ENCODE results near the gene IGF2. TPM values are rescaled to one million over a fixed set of nuclear protein-coding genes. Genes with fewer than 3 reads are reported as not detected.

The IGF2 gene
- total RNA-seq, 4 donors from 2014 or later: 8.2 to 19.8 (median 12.2) TPM

DNA sequence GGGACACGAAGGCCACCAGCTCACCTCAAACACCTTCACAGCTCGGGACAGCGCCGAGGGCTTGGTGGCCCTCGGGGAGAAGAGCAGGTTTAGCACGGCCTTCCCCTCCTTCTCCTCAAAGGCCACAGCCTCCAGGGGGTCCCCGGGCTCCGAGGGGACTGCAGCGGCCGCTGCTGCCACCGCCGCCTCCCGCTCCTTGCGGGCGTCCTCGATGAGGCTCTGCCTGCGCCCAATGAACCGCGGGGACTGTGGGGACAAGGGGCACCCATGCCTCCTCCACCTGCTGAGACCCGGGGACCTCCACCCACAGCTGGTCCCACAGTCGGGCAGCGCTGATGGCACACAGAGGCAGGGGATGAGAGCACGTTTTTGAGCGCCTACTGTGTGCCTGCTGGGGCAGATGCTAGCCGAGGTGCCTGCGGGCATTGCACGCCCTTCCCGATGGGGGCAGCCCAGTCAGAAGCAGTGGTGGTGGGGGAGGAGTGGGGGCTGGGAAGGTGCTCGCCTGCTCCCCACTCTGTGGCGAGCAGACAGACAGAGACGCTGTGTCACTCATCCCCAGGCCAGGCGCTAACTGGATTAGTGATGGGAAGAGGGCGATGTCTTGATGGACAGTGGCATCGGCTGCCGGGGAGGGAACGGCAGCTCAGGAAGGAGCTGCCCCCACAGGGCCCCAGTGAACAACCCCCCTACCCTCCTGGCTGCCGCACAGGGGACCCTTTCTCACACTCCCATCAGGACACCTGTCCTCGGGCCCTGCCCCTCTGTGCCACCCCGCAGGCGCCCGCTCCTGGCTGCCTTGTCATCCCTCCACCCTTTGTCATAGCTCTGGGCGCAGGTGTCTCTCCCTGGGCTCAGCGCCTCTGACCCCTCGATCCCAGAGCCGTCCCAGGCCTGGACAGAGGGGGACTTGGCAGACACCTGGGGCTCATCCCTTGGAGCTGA lies 30.7 kb upstream of the IGF2 start:
- Histone ChIP-seq H3K36me3 (no peaks in the 10 kb centered on the region), H3K4me3 (no peak overlapping the region), H3K27ac (no peak overlapping the region), H3K27me3 (peaks cover 39% of the 10 kb centered on the region), H3K9me3 (no peaks in the 10 kb centered on the region), H3K4me1 (peaks cover 3 to 9% (median 7%) of the 10 kb centered on the region in 4 donors)
- DNase-seq: no peak
- intact Hi-C loops (cut with DNase I; ENCODE audit: low total_unique reads) (no loop called here), in situ Hi-C loops (cut with MboI; ENCODE audit: low pct_ligation_motif_present in 1 of 4, low pct_unique_long_range_greater_than_20kb in 1 of 4, low sequenced_read_pairs in 3 of 4) (loop anchor here in 3 of 4 donors (25.0 kb wide), 2 partner anchors 458 to 483 kb away; partner anchors contain the start of gene KRTAP5-6 (in 2 of the 3))
- TF ChIP-seq, protein P1, sequence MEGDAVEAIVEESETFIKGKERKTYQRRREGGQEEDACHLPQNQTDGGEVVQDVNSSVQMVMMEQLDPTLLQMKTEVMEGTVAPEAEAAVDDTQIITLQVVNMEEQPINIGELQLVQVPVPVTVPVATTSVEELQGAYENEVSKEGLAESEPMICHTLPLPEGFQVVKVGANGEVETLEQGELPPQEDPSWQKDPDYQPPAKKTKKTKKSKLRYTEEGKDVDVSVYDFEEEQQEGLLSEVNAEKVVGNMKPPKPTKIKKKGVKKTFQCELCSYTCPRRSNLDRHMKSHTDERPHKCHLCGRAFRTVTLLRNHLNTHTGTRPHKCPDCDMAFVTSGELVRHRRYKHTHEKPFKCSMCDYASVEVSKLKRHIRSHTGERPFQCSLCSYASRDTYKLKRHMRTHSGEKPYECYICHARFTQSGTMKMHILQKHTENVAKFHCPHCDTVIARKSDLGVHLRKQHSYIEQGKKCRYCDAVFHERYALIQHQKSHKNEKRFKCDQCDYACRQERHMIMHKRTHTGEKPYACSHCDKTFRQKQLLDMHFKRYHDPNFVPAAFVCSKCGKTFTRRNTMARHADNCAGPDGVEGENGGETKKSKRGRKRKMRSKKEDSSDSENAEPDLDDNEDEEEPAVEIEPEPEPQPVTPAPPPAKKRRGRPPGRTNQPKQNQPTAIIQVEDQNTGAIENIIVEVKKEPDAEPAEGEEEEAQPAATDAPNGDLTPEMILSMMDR (IDR thresholded peaks at IDR 0.05): no peak
- TF ChIP-seq EP300 (IDR thresholded peaks at IDR 0.05; ENCODE audit: low read depth) (no peak), POLR2A (IDR thresholded peaks at IDR 0.05) (no peak), POLR2AphosphoS5 (IDR thresholded peaks at IDR 0.05) (no peak)
- WGBS, 2 donors (ENCODE audit: low coverage in 1 of 2): 64 to 80% methylated on average over 1 to 35 of the region's 45 CpGs

DNA sequence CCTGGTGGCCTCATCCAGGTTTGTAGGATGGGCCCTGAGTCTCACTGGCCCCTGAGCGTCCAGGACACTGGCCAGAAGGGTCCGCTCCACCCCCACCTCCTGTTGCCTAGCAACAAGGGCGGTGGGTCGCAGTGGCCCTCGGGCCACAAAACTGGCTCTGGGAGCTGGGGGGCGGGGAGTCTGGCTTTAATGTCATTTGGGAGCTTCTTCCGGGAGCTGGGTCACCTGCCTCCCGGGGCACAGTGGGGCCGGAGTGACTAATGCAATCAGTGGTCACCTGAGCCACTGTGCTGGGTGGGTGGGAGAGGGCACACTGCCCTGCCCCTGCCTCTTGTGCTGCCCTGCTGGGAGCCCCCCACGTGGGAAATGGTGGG lies 29.8 kb upstream of the IGF2 start:
- TF ChIP-seq, protein P1 (IDR thresholded peaks at IDR 0.05): no peak
- no peak for TF ChIP-seq POLR2AphosphoS5 (IDR thresholded peaks at IDR 0.05)
- no peak for TF ChIP-seq EP300 (IDR thresholded peaks at IDR 0.05; ENCODE audit: low read depth)
- H3K36me3 ChIP-seq: no peaks in the 10 kb centered on the region
- DNase-seq: no peak
- 35% methylated on average over 5 of the region's 10 CpGs; no CpG with 5 or more reads in 1 of the 2 donors for WGBS, 2 donors (ENCODE audit: low coverage in 1 of 2)
- intact Hi-C loops (cut with DNase I; ENCODE audit: low total_unique reads): no loop called here
- peaks cover 3 to 9% (median 7%) of the 10 kb centered on the region in 4 donors for H3K4me1 ChIP-seq
- H3K27me3 ChIP-seq: peaks cover 44% of the 10 kb centered on the region
- H3K9me3 ChIP-seq: no peaks in the 10 kb centered on the region
- no peak overlapping the region for H3K4me3 ChIP-seq
- H3K27ac ChIP-seq: no peak overlapping the region
- in situ Hi-C loops (cut with MboI; ENCODE audit: low pct_ligation_motif_present in 1 of 4, low pct_unique_long_range_greater_than_20kb in 1 of 4, low sequenced_read_pairs in 3 of 4): loop anchor here in 3 of 4 donors (25.0 kb wide), 2 partner anchors 457 to 482 kb away; partner anchors contain the start of gene KRTAP5-6 (in 2 of the 3)

DNA sequence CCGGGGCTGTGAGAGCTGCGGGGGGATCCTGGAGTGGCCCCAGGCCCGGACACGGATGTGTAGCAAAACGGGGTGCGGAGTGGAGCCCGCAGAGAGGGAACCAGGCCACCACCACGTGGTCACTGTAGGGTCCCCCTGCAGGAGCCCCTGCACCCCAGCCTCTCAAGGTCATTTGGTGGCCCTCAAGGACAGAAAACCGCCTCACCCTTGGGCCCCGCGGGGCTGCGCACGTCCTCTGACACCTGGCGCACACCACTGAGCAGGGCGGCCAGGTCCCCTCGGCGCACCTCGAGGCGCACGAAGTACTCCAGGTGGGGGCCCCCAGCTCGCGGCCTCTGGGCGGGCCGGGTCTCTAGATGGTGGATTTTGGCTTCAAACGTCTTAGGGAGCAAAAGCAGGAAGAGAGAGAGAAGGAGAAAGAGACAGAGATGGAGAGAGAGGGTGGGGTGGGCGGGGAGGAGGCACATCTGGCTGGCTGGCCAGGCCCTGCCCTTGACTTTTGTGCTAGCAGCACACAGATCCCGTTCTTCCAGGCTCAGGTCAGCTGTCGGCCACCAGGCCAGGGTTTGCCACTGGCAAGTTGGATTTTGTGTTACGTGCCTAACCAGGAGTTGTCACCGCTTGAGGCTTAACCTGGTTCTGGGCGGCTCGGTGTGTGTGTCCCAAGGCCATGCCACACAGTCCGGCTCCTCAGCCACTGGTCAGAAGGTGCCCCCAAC lies 29.3 kb upstream of the IGF2 start:
- Histone ChIP-seq H3K9me3 (no peaks in the 10 kb centered on the region), H3K36me3 (no peaks in the 10 kb centered on the region), H3K27ac (no peak overlapping the region), H3K4me3 (no peak overlapping the region), H3K4me1 (peaks cover 3 to 9% (median 7%) of the 10 kb centered on the region in 4 donors), H3K27me3 (peaks cover 46% of the 10 kb centered on the region)
- intact Hi-C loops (cut with DNase I; ENCODE audit: low total_unique reads) (no loop called here), in situ Hi-C loops (cut with MboI; ENCODE audit: low pct_ligation_motif_present in 1 of 4, low pct_unique_long_range_greater_than_20kb in 1 of 4, low sequenced_read_pairs in 3 of 4) (loop anchor here in 3 of 4 donors (25.0 kb wide), 2 partner anchors 456 to 481 kb away; partner anchors contain the start of gene KRTAP5-6 (in 2 of the 3))
- DNase-seq: no peak
- TF ChIP-seq POLR2A (IDR thresholded peaks at IDR 0.05): no peak
- TF ChIP-seq, protein P1 (IDR thresholded peaks at IDR 0.05): no peak
- no peak for TF ChIP-seq EP300 (IDR thresholded peaks at IDR 0.05; ENCODE audit: low read depth)
- 40 to 67% methylated on average over 2 to 26 of the region's 33 CpGs for WGBS, 2 donors (ENCODE audit: low coverage in 1 of 2)
